IPS DF 4.7 (cell line): Measurements from ENCODE around the gene URGCP.
"Not testable (repeated sequence)": the region's sequence is repeated elsewhere in the genome, so short reads cannot be mapped to it uniquely, and the experiment has no call there.

ENCODE experiments used
- DNase-seq: peaks from one replicate; pipeline ENCODE4 v3.0.0-alpha.2; 2013; ENCODE audit warnings: low spot score; ENCODE audit errors: extremely low read depth

Gene URGCP

GRCh38 chr7:43834463-43835251, 71.7 kb downstream of the URGCP start:
- no peak for DNase-seq

GRCh38 chr7:43830917-43831316, 75.5 kb downstream of the URGCP start:
- DNase-seq = not testable (repeated sequence)
